Fibroblast of skin of scalp (primary cell): ENCODE results near the gene MEX3C. TPM values are rescaled to one million over a fixed set of nuclear protein-coding genes. Genes with fewer than 3 reads are reported as not detected.
A peak's percentile ranks its signal among the peaks of the same experiment; 100 is the strongest.

Experiments
- DNase-seq: peaks from one replicate; pipeline ENCODE4 v3.0.0-alpha.2; 2013
- polyA plus RNA-seq, 2 experiments: library from polyadenylated mRNA; unstranded; fragments of 120-200 nt; gene quantifications; one replicate each; pipeline ENCODE4 v1.2.1, GENCODE V29; 2013; ENCODE audit not compliant: insufficient read length in 2 of 2

MEX3C gene
- polyA plus RNA-seq (2013, experiment 1 of 2; ENCODE audit: insufficient read length) = 29.3 TPM
- 35.0 TPM for polyA plus RNA-seq (2013, experiment 2 of 2; ENCODE audit: insufficient read length)

- peak; percentile 99 for DNase-seq
Observed at GRCh38 chr18:51197661-51198424, at the start of gene MEX3C. Gene MEX3C (minus strand): TSS chr18:51197681. CDS start chr18:51197320, 361 bp downstream.

GRCh38 chr18:51241226-51241625 is 43.7 kb upstream of the MEX3C start:
- no peak for DNase-seq

GRCh38 chr18:51236225-51236624 is 38.7 kb upstream of the MEX3C start:
- DNase-seq = peak; percentile 59

- DNase-seq = peak; percentile 73
Observed at GRCh38 chr18:51235009-51235789, 37.7 kb upstream of the MEX3C start.

GRCh38 chr18:51234117-51235008 is 36.9 kb upstream of the MEX3C start:
- no peak for DNase-seq

GRCh38 chr18:51229328-51229727 is 31.8 kb upstream of the MEX3C start:
- DNase-seq = no peak

GRCh38 chr18:51227660-51228059 is 30.2 kb upstream of the MEX3C start:
- no peak for DNase-seq

GRCh38 chr18:51226587-51227350 is 29.3 kb upstream of the MEX3C start:
- no peak for DNase-seq

GRCh38 chr18:51226068-51226467 is 28.6 kb upstream of the MEX3C start:
- DNase-seq = no peak

GRCh38 chr18:51212606-51213005 is 15.1 kb upstream of the MEX3C start:
- no peak for DNase-seq

GRCh38 chr18:51211552-51211951 is 14.1 kb upstream of the MEX3C start:
- no peak for DNase-seq

- DNase-seq = peak; percentile 65
Observed at GRCh38 chr18:51196811-51197660, 445 bp downstream of the MEX3C start.

GRCh38 chr18:51196118-51196810 is 1.2 kb downstream of the MEX3C start:
- peak; percentile 2 for DNase-seq

- peak; percentile 50 for DNase-seq
Observed at GRCh38 chr18:51195451-51196117, 1.9 kb downstream of the MEX3C start.

- DNase-seq = no peak
Observed at GRCh38 chr18:51195086-51195450, 2.4 kb downstream of the MEX3C start.

GRCh38 chr18:51194604-51195003 is 2.9 kb downstream of the MEX3C start:
- DNase-seq = no peak

GRCh38 chr18:51193621-51194287 is 3.7 kb downstream of the MEX3C start:
- DNase-seq = peak; percentile 47

- DNase-seq = no peak
Observed at GRCh38 chr18:51192696-51193095, 4.8 kb downstream of the MEX3C start.

GRCh38 chr18:51192026-51192425 is 5.5 kb downstream of the MEX3C start:
- DNase-seq = no peak
